ENCODE measurements around the gene CD2.

DNA sequence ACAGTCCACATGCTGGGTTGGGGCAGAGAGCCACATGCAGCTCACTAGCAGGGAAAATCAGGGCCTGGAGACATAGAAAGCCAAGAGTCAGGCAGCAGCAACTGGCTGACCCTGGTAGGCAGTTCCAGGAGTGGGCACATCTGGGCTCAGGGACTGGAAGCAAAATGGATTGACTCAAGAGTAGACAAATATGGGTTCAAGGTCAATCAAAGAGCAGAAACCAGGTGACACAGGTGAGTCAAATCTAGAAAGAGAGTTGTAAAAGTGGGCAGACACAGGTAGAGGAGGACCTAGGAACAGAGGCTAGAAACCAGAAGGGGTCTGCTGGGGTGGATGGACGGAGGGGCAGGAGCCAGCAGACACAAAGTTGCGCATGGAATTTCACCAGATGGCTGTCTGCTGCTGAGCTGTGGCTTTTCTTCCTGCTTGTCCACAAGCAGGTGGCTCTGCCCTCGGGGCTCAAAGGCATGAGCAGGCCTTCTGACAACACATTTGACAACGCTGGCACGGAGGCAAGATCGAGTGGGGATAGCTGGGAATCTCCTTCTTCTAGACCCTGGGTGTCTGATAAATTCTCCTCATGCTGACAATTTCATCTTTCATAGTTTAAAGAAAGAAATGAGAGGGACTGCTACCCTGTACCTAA is 45.9 kb upstream of the CD2 start:
- TF ChIP-seq, protein P1, sequence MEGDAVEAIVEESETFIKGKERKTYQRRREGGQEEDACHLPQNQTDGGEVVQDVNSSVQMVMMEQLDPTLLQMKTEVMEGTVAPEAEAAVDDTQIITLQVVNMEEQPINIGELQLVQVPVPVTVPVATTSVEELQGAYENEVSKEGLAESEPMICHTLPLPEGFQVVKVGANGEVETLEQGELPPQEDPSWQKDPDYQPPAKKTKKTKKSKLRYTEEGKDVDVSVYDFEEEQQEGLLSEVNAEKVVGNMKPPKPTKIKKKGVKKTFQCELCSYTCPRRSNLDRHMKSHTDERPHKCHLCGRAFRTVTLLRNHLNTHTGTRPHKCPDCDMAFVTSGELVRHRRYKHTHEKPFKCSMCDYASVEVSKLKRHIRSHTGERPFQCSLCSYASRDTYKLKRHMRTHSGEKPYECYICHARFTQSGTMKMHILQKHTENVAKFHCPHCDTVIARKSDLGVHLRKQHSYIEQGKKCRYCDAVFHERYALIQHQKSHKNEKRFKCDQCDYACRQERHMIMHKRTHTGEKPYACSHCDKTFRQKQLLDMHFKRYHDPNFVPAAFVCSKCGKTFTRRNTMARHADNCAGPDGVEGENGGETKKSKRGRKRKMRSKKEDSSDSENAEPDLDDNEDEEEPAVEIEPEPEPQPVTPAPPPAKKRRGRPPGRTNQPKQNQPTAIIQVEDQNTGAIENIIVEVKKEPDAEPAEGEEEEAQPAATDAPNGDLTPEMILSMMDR (conservative IDR thresholded peaks at IDR 0.05; ENCODE audit: low read length): no peak
- no peak for TF ChIP-seq EZH2phosphoT487 (IDR thresholded peaks at IDR 0.05; ENCODE audit: borderline replicate concordance)

All from Loucy (cell line).